GM19043 (cell line): ENCODE data around the gene PSKH1.
"Not testable (repeated sequence)": the region's sequence is repeated elsewhere in the genome, so short reads cannot be mapped to it uniquely, and the experiment has no call there.

Experiments used
- ATAC-seq: cut with Tn5 transposase; IDR thresholded peaks from one replicate; pipeline ENCODE4 v1.9.1; 2021; ENCODE audit warnings: low read depth; ENCODE audit not compliant: unreplicated experiment

PSKH1 gene

GRCh38 chr16:67936880-67937605 is 44.0 kb downstream of the PSKH1 start:
- no peak for ATAC-seq

GRCh38 chr16:67937713-67938112 is 44.7 kb downstream of the PSKH1 start:
- not testable (repeated sequence) for ATAC-seq

DNA sequence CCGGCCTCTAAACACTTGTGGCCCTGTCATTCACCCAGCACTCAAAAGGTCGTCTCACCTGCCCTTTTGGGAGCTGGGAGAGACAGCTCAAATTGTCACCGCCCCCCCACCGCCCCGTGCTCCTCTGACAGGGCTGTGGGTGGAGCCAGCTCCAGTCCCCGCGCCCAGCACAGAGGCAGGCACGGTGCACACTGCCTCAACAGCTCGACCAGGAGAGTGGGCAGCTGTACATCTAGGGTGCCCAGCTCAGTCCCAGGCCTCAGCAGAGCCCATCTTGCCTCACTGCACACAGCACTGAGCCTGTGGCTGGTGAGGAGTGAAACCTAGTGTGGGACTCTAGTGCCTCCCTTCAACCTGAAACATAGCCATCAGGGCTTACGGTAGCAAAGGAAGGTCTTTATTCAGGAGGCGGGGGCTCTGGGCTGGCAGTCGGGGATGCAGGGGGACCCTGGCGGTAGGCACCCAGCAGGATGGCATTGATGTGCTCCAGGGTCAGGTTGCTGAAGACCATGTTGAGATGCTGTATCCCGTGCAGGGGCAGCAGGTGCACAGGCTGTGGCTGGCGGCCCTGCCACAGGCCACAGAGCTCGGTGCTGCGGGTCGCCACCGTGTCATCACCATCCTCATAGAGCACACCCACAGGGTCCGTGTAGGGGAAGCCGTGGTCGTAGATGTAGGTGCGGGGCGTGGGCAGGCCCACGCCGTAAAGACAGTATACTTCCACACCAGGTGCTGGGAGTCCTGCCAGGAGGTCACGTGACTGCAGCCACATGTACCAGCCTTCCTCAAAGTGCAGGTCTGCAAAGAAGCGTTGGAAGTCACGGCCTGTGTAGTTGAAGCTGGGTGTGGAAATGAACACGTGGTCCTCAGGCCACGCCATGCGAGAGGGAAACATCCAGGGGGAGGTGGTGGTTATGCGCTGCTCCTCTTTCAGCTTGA is 46.7 kb downstream of the PSKH1 start:
- no peak for ATAC-seq

- no peak for ATAC-seq
Observed at GRCh38 chr16:67940446-67941089, 47.5 kb downstream of the PSKH1 start.

- ATAC-seq: no peak
Observed at GRCh38 chr16:67941469-67942199, 48.6 kb downstream of the PSKH1 start.

GRCh38 chr16:67942200-67942509 is 49.1 kb downstream of the PSKH1 start:
- no peak for ATAC-seq

DNA sequence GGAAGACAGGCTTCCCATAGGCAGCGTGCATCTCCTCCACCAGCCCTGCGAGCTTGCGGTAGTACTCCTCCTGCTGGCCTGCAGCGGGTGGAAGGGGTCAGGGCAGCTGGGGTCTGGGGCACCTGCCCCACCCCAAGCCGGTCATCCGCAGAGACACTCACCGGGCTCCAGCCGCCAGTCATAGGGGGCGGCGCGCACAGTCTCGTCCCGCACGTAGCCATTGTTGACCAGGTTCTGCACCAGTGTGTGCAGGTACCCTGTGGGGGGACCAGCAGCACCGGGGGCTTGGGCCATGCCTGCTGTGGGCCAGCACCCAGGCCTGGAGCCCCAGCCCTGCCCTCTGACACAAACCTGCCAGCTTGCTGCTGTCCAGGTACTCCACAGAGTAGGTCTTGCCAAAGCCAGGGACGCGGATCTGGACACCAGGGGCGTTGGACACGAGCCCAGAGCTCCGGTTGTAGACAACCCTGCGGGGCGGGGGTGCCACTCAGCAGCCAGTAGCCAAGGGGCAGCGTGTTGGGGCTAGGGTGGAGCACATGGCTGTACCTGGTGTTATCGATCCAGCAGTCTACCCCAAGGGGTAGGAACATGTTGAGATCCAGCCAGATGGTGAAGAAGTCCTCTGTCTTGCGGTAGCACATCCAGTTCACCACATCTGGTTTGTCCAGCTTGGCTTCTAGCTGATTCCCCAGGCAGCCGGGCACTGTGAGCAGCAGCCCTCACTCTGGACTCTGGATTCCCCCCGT is 49.6 kb downstream of the PSKH1 start:
- ATAC-seq: no peak

DNA sequence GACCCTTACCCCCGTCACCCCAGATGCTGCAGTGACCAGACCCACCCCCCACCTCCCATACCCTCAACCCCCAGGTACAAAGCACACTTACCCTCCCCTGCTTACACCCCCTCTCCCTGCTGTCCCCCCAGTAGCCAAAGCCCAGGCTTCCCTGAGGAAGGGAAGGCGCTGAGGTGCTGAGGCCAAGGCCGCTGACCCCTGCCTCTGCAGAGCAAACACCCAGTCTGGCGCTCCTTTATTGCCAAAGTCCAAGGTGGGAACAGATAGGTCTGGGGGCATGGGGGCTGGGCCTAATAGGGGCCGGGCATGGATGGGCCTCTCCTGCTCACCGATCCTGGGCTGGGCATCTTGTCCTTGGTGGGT is 50.2 kb downstream of the PSKH1 start:
- no peak for ATAC-seq

- no peak for ATAC-seq
Observed at GRCh38 chr16:67943619-67944504, 50.8 kb downstream of the PSKH1 start, which contains the start of gene LCAT. Gene LCAT, minus strand, starts transcription at chr16:67944120. Its CDS starts 19 bp downstream, at chr16:67944101.

DNA sequence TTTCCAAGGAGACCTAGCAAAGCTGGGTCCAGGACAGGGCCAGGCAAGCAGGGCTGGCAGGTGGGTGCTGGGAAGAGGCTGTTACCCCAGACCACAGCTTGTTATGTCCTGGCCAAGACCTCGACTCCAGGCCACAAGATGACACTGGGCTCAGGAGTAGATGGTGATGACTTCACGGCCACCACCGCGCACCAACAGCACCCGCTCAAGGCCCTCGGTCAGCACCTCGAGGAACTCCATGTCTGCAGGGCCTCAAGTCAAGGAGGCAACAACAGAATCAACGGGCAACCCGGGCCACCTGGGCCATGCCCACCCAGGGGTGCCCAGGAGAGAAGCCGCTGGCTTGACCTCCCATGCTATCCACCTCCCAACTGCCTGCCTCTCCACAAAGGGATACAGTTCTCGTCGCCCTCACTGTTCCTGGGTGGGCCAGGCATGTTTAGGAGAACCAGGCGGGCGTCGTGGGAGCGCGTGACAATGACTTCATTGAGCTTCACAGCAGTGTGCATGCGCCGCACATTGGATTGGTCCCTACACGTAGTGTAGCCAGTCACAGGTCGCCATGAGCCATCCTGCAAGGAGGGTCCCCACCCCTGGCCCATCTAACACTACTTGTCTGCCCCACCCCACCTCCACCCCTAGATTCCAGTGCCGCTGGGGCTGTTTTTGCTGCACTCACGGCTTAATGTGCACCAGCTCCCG is 51.8 kb downstream of the PSKH1 start:
- no peak for ATAC-seq

DNA sequence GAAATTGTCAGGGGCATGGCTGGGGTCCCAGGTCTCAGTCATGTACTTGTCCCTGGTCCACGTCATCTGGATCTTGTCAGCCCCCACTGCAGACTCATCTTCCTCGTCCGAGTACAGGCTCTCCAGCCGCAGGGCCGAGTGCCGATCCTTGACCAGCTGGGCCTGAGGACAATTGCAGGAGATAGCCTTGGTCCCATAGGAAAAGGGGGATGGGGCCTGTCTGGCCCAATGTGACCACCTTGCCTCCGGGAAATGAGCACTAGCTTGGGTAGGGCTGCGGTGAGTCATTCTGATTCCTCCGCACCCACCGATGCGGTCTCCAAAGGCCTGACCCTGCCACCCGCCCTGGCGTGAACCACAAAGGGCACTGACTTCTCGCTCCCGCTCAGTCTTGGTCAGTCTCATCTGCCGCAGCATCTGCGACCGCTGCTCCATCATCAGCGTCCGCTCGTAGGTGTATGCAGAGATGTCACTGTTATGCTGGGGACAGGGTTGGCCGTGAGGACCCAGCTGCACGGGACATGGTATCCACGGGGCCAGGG is 52.4 kb downstream of the PSKH1 start:
- ATAC-seq: no peak

DNA sequence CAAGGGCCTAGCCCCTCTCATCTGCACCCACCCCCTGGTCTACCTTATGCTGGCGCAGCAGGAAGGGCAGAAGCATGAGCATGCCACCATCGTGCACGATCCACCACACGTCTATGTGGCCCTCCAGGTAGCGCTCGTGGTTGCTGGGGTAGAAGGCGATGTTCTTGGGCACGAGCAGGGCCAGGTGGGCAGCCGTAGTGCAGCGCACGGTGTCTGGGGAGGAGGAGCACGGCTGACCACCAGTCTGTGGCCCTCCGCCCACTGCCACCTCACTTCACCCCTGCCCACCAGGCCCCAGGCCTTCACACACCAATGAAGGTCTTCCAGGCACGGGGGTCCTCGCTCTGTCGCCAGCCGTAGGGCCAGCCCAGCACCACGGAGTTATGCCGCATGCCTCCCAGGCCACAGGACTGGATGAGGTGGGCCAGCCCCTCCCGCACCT is 53.1 kb downstream of the PSKH1 start:
- ATAC-seq: no peak

GRCh38 chr16:67946966-67947558 is 54.0 kb downstream of the PSKH1 start:
- ATAC-seq: no peak

DNA sequence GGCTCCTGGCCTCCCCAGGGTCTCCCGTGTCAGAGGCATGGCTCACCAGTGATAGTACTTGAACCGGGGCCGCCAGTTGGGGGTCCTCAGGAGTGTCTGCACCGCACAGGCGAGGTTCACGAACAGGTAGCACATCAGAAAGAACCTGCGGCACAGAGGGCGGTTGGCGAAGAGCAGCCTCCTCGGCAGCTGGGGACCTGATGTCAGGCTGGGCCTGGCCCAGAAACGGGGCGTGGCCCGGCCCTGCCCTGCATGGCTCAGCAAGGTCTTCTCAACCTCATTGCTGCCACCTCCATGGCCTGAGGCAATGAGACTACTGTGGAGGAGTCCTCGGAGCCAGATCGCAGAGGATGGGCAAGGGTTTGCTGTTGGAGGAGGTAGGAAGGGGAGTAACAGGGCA is 55.0 kb downstream of the PSKH1 start:
- no peak for ATAC-seq

- ATAC-seq: no peak
Observed at GRCh38 chr16:67949645-67950044, 56.6 kb downstream of the PSKH1 start.

DNA sequence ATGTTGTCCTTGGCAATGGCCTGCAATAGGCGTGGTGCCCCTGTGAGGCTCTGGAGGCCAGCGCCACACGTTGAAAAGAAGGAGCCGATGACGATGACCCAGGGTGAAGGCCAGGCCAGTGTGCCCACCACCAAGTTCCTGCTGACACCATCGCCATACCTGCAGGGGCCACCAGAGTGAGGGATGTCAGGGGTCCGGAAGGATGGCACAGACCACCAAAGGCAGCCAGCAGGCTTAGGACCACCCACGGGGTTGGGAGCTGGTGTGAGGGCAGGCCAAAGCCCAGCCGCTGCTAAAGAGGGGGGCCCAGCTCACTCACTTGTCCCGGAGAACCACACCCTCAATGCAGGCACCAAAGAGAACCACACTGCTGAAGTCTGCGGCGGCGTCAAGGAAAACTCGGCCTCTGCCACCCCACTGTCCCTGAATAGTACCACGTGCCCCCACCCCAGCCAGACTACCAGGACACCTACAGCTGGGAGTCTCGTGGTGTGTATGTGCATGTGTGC is 57.3 kb downstream of the PSKH1 start:
- ATAC-seq: no peak

DNA sequence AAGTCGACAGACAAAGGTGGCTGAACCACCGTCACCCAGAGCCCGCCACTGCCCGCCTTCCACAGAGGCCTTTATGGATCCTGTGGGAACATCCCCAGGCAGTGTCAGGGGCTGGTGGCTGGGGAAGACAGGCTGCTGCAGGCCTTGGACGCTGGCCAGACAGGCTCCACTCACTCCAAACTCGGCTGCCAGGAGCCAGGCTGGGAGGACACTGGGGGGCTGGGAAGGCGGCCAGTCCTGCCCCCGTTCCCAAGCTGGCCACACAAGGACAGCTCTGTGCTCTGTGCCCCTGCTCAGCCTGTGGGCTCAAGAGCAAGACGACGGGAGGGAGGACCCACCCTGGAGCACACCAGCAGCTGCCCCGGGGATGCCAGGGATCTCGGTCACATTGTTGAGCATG is 58.4 kb downstream of the PSKH1 start:
- no peak for ATAC-seq
